Keratinocyte (primary cell): Measurements from ENCODE around the gene SLC37A1. TPM values are rescaled to one million over a fixed set of nuclear protein-coding genes. Genes with fewer than 3 reads are reported as not detected.

Source experiments
- DNase-seq: peaks from one replicate; pipeline ENCODE4 v3.0.0-alpha.2; 2011; ENCODE audit warnings: low read depth, missing footprints, low spot score
- FAIRE-seq: peaks from 2 replicates; lab custom pipeline; 2011; peaks lifted over from hg19 to GRCh38; lab: Jason Lieb, UNC
- H2AFZ ChIP-seq: 2 replicates; pipeline ENCODE4 v1.6.0; 2012; ENCODE audit warnings: low read length, control low read depth, inconsistent platforms; ENCODE audit not compliant: control insufficient read depth
- H3K27ac ChIP-seq: 2 replicates; pipeline ENCODE4 v1.5.1; 2011; ENCODE audit warnings: low read length; ENCODE audit not compliant: control insufficient read depth, insufficient read depth
- H3K27me3 ChIP-seq: 3 replicates; pipeline ENCODE4 v1.6.0; 2011; ENCODE audit warnings: low read length; ENCODE audit not compliant: control insufficient read depth, insufficient read depth; ENCODE audit errors: extremely low read depth
- H3K36me3 ChIP-seq, 2 experiments: 2 replicates in 1 of 2; 3 replicates in 1 of 2; pipeline ENCODE4 v1.5.1; 2011; ENCODE audit warnings: low read length in 2 of 2, mild to moderate bottlenecking in 1 of 2; ENCODE audit not compliant: control insufficient read depth in 2 of 2, insufficient read depth in 2 of 2; ENCODE audit errors: extremely low read depth in 1 of 2
- H3K4me1 ChIP-seq: 3 replicates; pipeline ENCODE4 v1.5.1; 2011; ENCODE audit warnings: low read length; ENCODE audit not compliant: control insufficient read depth, insufficient read depth; ENCODE audit errors: extremely low read depth
- H3K4me2 ChIP-seq: 3 replicates; pipeline ENCODE4 v1.6.0; 2011; ENCODE audit warnings: low read depth, low read length; ENCODE audit not compliant: control insufficient read depth, insufficient read depth; ENCODE audit errors: extremely low read depth
- H3K4me3 ChIP-seq, 3 experiments: fragments of 200-600 bp in 1 of 3; sonication (generic) in 1 of 3; 2 replicates in 2 of 3; 3 replicates in 1 of 3; pipeline ENCODE4 v1.5.1; 2011 to 2016; ENCODE audit warnings: low read length in 3 of 3, mild to moderate bottlenecking in 3 of 3, control low read depth in 2 of 3, inconsistent platforms in 1 of 3, low read depth in 1 of 3, mixed read lengths in 1 of 3, mixed run types in 1 of 3, moderate library complexity in 1 of 3; ENCODE audit not compliant: control insufficient read depth in 2 of 3, insufficient read depth in 2 of 3; ENCODE audit errors: extremely low read depth in 1 of 3
- H3K79me2 ChIP-seq: 2 replicates; pipeline ENCODE4 v1.6.0; 2012; ENCODE audit warnings: low read length; ENCODE audit not compliant: control insufficient read depth, insufficient read depth
- H3K9ac ChIP-seq: 3 replicates; pipeline ENCODE4 v1.6.0; 2011; ENCODE audit warnings: low read length; ENCODE audit not compliant: control insufficient read depth, insufficient read depth; ENCODE audit errors: extremely low read depth
- H3K9me1 ChIP-seq: 3 replicates; pipeline ENCODE4 v1.6.0; 2011; ENCODE audit warnings: low read length; ENCODE audit not compliant: control insufficient read depth, insufficient read depth; ENCODE audit errors: extremely low read depth
- H3K9me3 ChIP-seq: 2 replicates; pipeline ENCODE4 v1.5.1; 2012; ENCODE audit warnings: low read depth, low read length; ENCODE audit not compliant: control insufficient read depth
- H4K20me1 ChIP-seq: 3 replicates; pipeline ENCODE4 v1.6.0; 2011; ENCODE audit warnings: low read length; ENCODE audit not compliant: control insufficient read depth, insufficient read depth; ENCODE audit errors: extremely low read depth
- CTCF ChIP-seq, 3 experiments: IDR thresholded peaks in 1 of 3; conservative IDR thresholded peaks in 1 of 3; optimal IDR thresholded peaks in 1 of 3; 2 replicates in 2 of 3; 3 replicates in 1 of 3; pipeline versions ENCODE3 to v1.5.1; 2011; ENCODE audit warnings: low read length in 3 of 3, mild to moderate bottlenecking in 3 of 3, moderate library complexity in 2 of 3, control low read depth in 1 of 3, inconsistent platforms in 1 of 3; ENCODE audit not compliant: insufficient read depth in 2 of 3; ENCODE audit errors: extremely low read depth in 1 of 3
- EZH2 ChIP-seq: IDR thresholded peaks from one replicate; pipeline ENCODE4 v1.6.1; 2012; ENCODE audit warnings: inconsistent platforms, mild to moderate bottlenecking, low read length, moderate library complexity
- dilution Hi-C: fragments of 300-500 bp; cut with MboI; formaldehyde crosslinking; loops from one replicate; pipeline ENCODE4 v1.7.0; 2020; ENCODE audit warnings: low sequenced_read_pairs; ENCODE audit not compliant: extremely low pct_ligation_motif_present
- polyA plus RNA-seq, 5 experiments: library from polyadenylated mRNA; depleted of rRNA in 3 of 5; stranded (reverse) in 3 of 5; stranded (forward) in 1 of 5; unstranded in 1 of 5; fragments of >200 nt; gene quantifications; 1 replicate in 1 of 5; 2 replicates in 3 of 5; 3 replicates in 1 of 5; pipeline versions ENCODE4 v1.2.1 to v1.2.3, GENCODE V29; 2011 to 2012; ENCODE audit warnings: missing spikeins in 2 of 5, low read depth in 1 of 5, low replicate concordance in 1 of 5

SLC37A1 gene
- polyA plus RNA-seq, 1 donor (not counting 4 experiments of a cell fraction or from before 2014, with no cell fraction given), result 4.1 TPM

- no peaks in the 10 kb centered on the region for H3K9me1 ChIP-seq
- no peak overlapping the region for H3K4me2 ChIP-seq
- FAIRE-seq, result no peak
- TF ChIP-seq EZH2, result no peak
- no peak for TF ChIP-seq CTCF (optimal IDR thresholded peaks at IDR 0.05 in 1 of 3, IDR thresholded peaks at IDR 0.05 in 1 of 3, conservative IDR thresholded peaks at IDR 0.05 in 1 of 3; ENCODE audit: extremely low read depth in 1 of 3, insufficient read depth in 2 of 3, low read length in 3 of 3)
- H3K9ac ChIP-seq, result no peak overlapping the region
- H3K36me3 ChIP-seq, result no peaks in the 10 kb centered on the region
- no peak overlapping the region for H3K4me3 ChIP-seq
- no peak overlapping the region for H3K27ac ChIP-seq
- dilution Hi-C loops, result no loop called here
- no peaks in the 10 kb centered on the region for H3K79me2 ChIP-seq
- no peaks in the 10 kb centered on the region for H3K4me1 ChIP-seq
- DNase-seq, result no peak
- no peaks in the 10 kb centered on the region for H3K9me3 ChIP-seq
- no peaks in the 10 kb centered on the region for H4K20me1 ChIP-seq
- no peak overlapping the region for H2AFZ ChIP-seq
- H3K27me3 ChIP-seq, result peaks cover 7% of the 10 kb centered on the region
Observed at GRCh38 chr21:42629933-42630589, 116.4 kb downstream of the SLC37A1 start.

GRCh38 chr21:42630626-42631025 is 117.0 kb downstream of the SLC37A1 start:
- DNase-seq (no peak), FAIRE-seq (no peak)
- H3K9me1 ChIP-seq, result no peaks in the 10 kb centered on the region
- no peaks in the 10 kb centered on the region for H3K4me1 ChIP-seq
- dilution Hi-C loops, result no loop called here
- H3K9ac ChIP-seq, result no peak overlapping the region
- no peak overlapping the region for H3K4me2 ChIP-seq
- peaks cover 7% of the 10 kb centered on the region for H3K27me3 ChIP-seq
- no peaks in the 10 kb centered on the region for H3K36me3 ChIP-seq
- no peaks in the 10 kb centered on the region for H3K9me3 ChIP-seq
- no peaks in the 10 kb centered on the region for H3K79me2 ChIP-seq
- H3K4me3 ChIP-seq, result no peak overlapping the region
- H4K20me1 ChIP-seq, result no peaks in the 10 kb centered on the region
- TF ChIP-seq CTCF (optimal IDR thresholded peaks at IDR 0.05 in 1 of 3, IDR thresholded peaks at IDR 0.05 in 1 of 3, conservative IDR thresholded peaks at IDR 0.05 in 1 of 3; ENCODE audit: extremely low read depth in 1 of 3, insufficient read depth in 2 of 3, low read length in 3 of 3), result no peak
- H3K27ac ChIP-seq, result no peak overlapping the region
- no peak overlapping the region for H2AFZ ChIP-seq

Other genes with a start within 250 kb of the SLC37A1 start
- gene TFF3, start 198.4 kb upstream of the SLC37A1 start, polyA plus RNA-seq, result not detected in 3 replicates
- gene TFF2, start 162.9 kb upstream of the SLC37A1 start, polyA plus RNA-seq, result not detected in 3 replicates
- gene TFF1, start 147.3 kb upstream of the SLC37A1 start, polyA plus RNA-seq, result not detected in 3 replicates
- gene TMPRSS3, start 117.8 kb upstream of the SLC37A1 start, polyA plus RNA-seq, result not detected in 3 replicates
- not detected in 3 replicates for gene UBASH3A, start 110.0 kb upstream of the SLC37A1 start, polyA plus RNA-seq
- 0.50 to 0.84 TPM (median 0.50 TPM) in 3 replicates for gene RSPH1, start 17.6 kb upstream of the SLC37A1 start, polyA plus RNA-seq
- 0.13 to 0.37 TPM (median 0.22 TPM) in 3 replicates for gene PDE9A, start 139.8 kb downstream of the SLC37A1 start, polyA plus RNA-seq